ENCODE measurements around the gene MAEA.
A peak's percentile ranks its signal among the peaks of the same experiment; 100 is the strongest.

The MAEA gene

GRCh38 chr4:1274871-1275270 is 14.8 kb upstream of the MAEA start:
- no peak overlapping the region for H3K4ac ChIP-seq (ENCODE audit: low read length)
- no peak overlapping the region for H3K18ac ChIP-seq (ENCODE audit: low read length)
- H3K27ac ChIP-seq (replicated peaks; ENCODE audit: low read length), result no peak overlapping the region
- DNase-seq (ENCODE audit: low spot score), result no peak
- no peak overlapping the region for H3K23ac ChIP-seq (ENCODE audit: low read depth, low read length, poor library complexity)
- H3K27me3 ChIP-seq (ENCODE audit: control insufficient read depth in 3 of 3, insufficient read depth in 3 of 3, low read depth in 1 of 3, low read length in 3 of 3), result no peaks in the 10 kb centered on the region
- peaks cover 0 to 2% of the 10 kb centered on the region in 2 donors for H3K36me3 ChIP-seq (replicated peaks in 1 of 2; ENCODE audit: control insufficient read depth in 2 of 2, insufficient read depth in 2 of 2, low read length in 2 of 2)
- no peaks in the 10 kb centered on the region for H3K4me1 ChIP-seq (ENCODE audit: control insufficient read depth in 2 of 2, insufficient read depth in 1 of 2, low read depth in 1 of 2, low read length in 2 of 2)
- no peak overlapping the region for H2BK120ac ChIP-seq (ENCODE audit: low read depth, low read length)
- no peak overlapping the region for H2AFZ ChIP-seq (ENCODE audit: low read length)
- whole genome bisulfite sequencing, 2 donors (ENCODE audit: extremely low coverage in 2 of 2, insufficient read length in 2 of 2, insufficient replicate concordance in 1 of 2), result no CpG with 5 or more reads among the region's 9 CpGs
- H4K91ac ChIP-seq (ENCODE audit: low read depth, low read length, poor library complexity), result no peak overlapping the region
- H3K4me2 ChIP-seq (ENCODE audit: insufficient read depth, low read length, poor library complexity, severe bottlenecking), result no peak overlapping the region
- no peak overlapping the region for H2AK5ac ChIP-seq (ENCODE audit: low read depth, low read length)
- no peak overlapping the region for H4K8ac ChIP-seq (ENCODE audit: low read depth, low read length)
- no peak overlapping the region for H2BK12ac ChIP-seq (ENCODE audit: low read length)
- no peak overlapping the region for H3K9ac ChIP-seq (ENCODE audit: low read depth, low read length, poor library complexity)
- no peaks in the 10 kb centered on the region for H3K79me1 ChIP-seq (ENCODE audit: low read depth, low read length)
- H2BK5ac ChIP-seq (ENCODE audit: low read length), result no peak overlapping the region
- no peak overlapping the region for H3K4me3 ChIP-seq (ENCODE audit: low read length in 2 of 2)
- H3K14ac ChIP-seq (ENCODE audit: low read length), result no peak overlapping the region
- H3K9me3 ChIP-seq (replicated peaks in 1 of 2; ENCODE audit: control insufficient read depth in 2 of 2, insufficient read depth in 1 of 2, low read depth in 1 of 2, low read length in 2 of 2), result peaks cover 0 to 6% of the 10 kb centered on the region in 2 donors
- H2BK15ac ChIP-seq (ENCODE audit: low read length), result no peak overlapping the region

- peaks cover 0 to 6% of the 10 kb centered on the region in 2 donors for H3K9me3 ChIP-seq (replicated peaks in 1 of 2; ENCODE audit: control insufficient read depth in 2 of 2, insufficient read depth in 1 of 2, low read depth in 1 of 2, low read length in 2 of 2)
- no peak for DNase-seq (ENCODE audit: low spot score)
- H3K79me1 ChIP-seq (ENCODE audit: low read depth, low read length), result no peaks in the 10 kb centered on the region
- H3K36me3 ChIP-seq (replicated peaks in 1 of 2; ENCODE audit: control insufficient read depth in 2 of 2, insufficient read depth in 2 of 2, low read length in 2 of 2), result peaks cover 0 to 2% of the 10 kb centered on the region in 2 donors
- no peak overlapping the region for H3K4ac ChIP-seq (ENCODE audit: low read length)
- H3K9ac ChIP-seq (ENCODE audit: low read depth, low read length, poor library complexity), result no peak overlapping the region
- no peak overlapping the region for H2AK5ac ChIP-seq (ENCODE audit: low read depth, low read length)
- no peak overlapping the region for H2BK120ac ChIP-seq (ENCODE audit: low read depth, low read length)
- no peak overlapping the region for H3K23ac ChIP-seq (ENCODE audit: low read depth, low read length, poor library complexity)
- no peaks in the 10 kb centered on the region for H3K4me1 ChIP-seq (ENCODE audit: control insufficient read depth in 2 of 2, insufficient read depth in 1 of 2, low read depth in 1 of 2, low read length in 2 of 2)
- no peak overlapping the region for H2BK15ac ChIP-seq (ENCODE audit: low read length)
- no peak overlapping the region for H2AFZ ChIP-seq (ENCODE audit: low read length)
- no peak overlapping the region for H2BK12ac ChIP-seq (ENCODE audit: low read length)
- WGBS, 2 donors (ENCODE audit: extremely low coverage in 2 of 2, insufficient read length in 2 of 2, insufficient replicate concordance in 1 of 2), result no CpG with 5 or more reads among the region's 2 CpGs
- no peak overlapping the region for H3K18ac ChIP-seq (ENCODE audit: low read length)
- no peak overlapping the region for H3K4me2 ChIP-seq (ENCODE audit: insufficient read depth, low read length, poor library complexity, severe bottlenecking)
- H2BK5ac ChIP-seq (ENCODE audit: low read length), result no peak overlapping the region
- no peaks in the 10 kb centered on the region for H3K27me3 ChIP-seq (ENCODE audit: control insufficient read depth in 3 of 3, insufficient read depth in 3 of 3, low read depth in 1 of 3, low read length in 3 of 3)
- H4K8ac ChIP-seq (ENCODE audit: low read depth, low read length), result no peak overlapping the region
- H3K14ac ChIP-seq (ENCODE audit: low read length), result no peak overlapping the region
- no peak overlapping the region for H3K27ac ChIP-seq (replicated peaks; ENCODE audit: low read length)
- no peak overlapping the region for H3K4me3 ChIP-seq (ENCODE audit: low read length in 2 of 2)
- no peak overlapping the region for H4K91ac ChIP-seq (ENCODE audit: low read depth, low read length, poor library complexity)
Observed at GRCh38 chr4:1276984-1277383, 12.7 kb upstream of the MAEA start.

GRCh38 chr4:1277667-1278665 is 11.7 kb upstream of the MAEA start:
- no peak overlapping the region for H2AFZ ChIP-seq (ENCODE audit: low read length)
- H3K4me2 ChIP-seq (ENCODE audit: insufficient read depth, low read length, poor library complexity, severe bottlenecking), result no peak overlapping the region
- DNase-seq (ENCODE audit: low spot score), result no peak
- WGBS, 2 donors (ENCODE audit: extremely low coverage in 2 of 2, insufficient read length in 2 of 2, insufficient replicate concordance in 1 of 2), result no CpG with 5 or more reads among the region's 15 CpGs
- no peak overlapping the region for H2BK120ac ChIP-seq (ENCODE audit: low read depth, low read length)
- H3K4me1 ChIP-seq (ENCODE audit: control insufficient read depth in 2 of 2, insufficient read depth in 1 of 2, low read depth in 1 of 2, low read length in 2 of 2), result no peaks in the 10 kb centered on the region
- no peak overlapping the region for H3K14ac ChIP-seq (ENCODE audit: low read length)
- H3K18ac ChIP-seq (ENCODE audit: low read length), result no peak overlapping the region
- no peak overlapping the region for H4K8ac ChIP-seq (ENCODE audit: low read depth, low read length)
- H2BK12ac ChIP-seq (ENCODE audit: low read length), result no peak overlapping the region
- no peaks in the 10 kb centered on the region for H3K79me1 ChIP-seq (ENCODE audit: low read depth, low read length)
- H3K27me3 ChIP-seq (ENCODE audit: control insufficient read depth in 3 of 3, insufficient read depth in 3 of 3, low read depth in 1 of 3, low read length in 3 of 3), result no peaks in the 10 kb centered on the region
- no peak overlapping the region for H3K4me3 ChIP-seq (ENCODE audit: low read length in 2 of 2)
- H3K9ac ChIP-seq (ENCODE audit: low read depth, low read length, poor library complexity), result no peak overlapping the region
- no peak overlapping the region for H2BK15ac ChIP-seq (ENCODE audit: low read length)
- no peak overlapping the region for H2AK5ac ChIP-seq (ENCODE audit: low read depth, low read length)
- peaks cover 0 to 8% of the 10 kb centered on the region in 2 donors for H3K9me3 ChIP-seq (replicated peaks in 1 of 2; ENCODE audit: control insufficient read depth in 2 of 2, insufficient read depth in 1 of 2, low read depth in 1 of 2, low read length in 2 of 2)
- no peak overlapping the region for H4K91ac ChIP-seq (ENCODE audit: low read depth, low read length, poor library complexity)
- peaks cover 0 to 2% of the 10 kb centered on the region in 2 donors for H3K36me3 ChIP-seq (replicated peaks in 1 of 2; ENCODE audit: control insufficient read depth in 2 of 2, insufficient read depth in 2 of 2, low read length in 2 of 2)
- no peak overlapping the region for H3K23ac ChIP-seq (ENCODE audit: low read depth, low read length, poor library complexity)
- H3K27ac ChIP-seq (replicated peaks; ENCODE audit: low read length), result no peak overlapping the region
- no peak overlapping the region for H3K4ac ChIP-seq (ENCODE audit: low read length)
- H2BK5ac ChIP-seq (ENCODE audit: low read length), result no peak overlapping the region

GRCh38 chr4:1279253-1279652 is 10.4 kb upstream of the MAEA start:
- H2AK5ac ChIP-seq (ENCODE audit: low read depth, low read length), result no peak overlapping the region
- H2BK15ac ChIP-seq (ENCODE audit: low read length), result no peak overlapping the region
- H3K18ac ChIP-seq (ENCODE audit: low read length), result no peak overlapping the region
- H3K23ac ChIP-seq (ENCODE audit: low read depth, low read length, poor library complexity), result no peak overlapping the region
- H4K91ac ChIP-seq (ENCODE audit: low read depth, low read length, poor library complexity), result no peak overlapping the region
- H4K8ac ChIP-seq (ENCODE audit: low read depth, low read length), result peak overlapping the region; percentile 82
- no peaks in the 10 kb centered on the region for H3K4me1 ChIP-seq (ENCODE audit: control insufficient read depth in 2 of 2, insufficient read depth in 1 of 2, low read depth in 1 of 2, low read length in 2 of 2)
- no peaks in the 10 kb centered on the region for H3K27me3 ChIP-seq (ENCODE audit: control insufficient read depth in 3 of 3, insufficient read depth in 3 of 3, low read depth in 1 of 3, low read length in 3 of 3)
- DNase-seq (ENCODE audit: low spot score), result no peak
- no peak overlapping the region for H3K4me2 ChIP-seq (ENCODE audit: insufficient read depth, low read length, poor library complexity, severe bottlenecking)
- H3K36me3 ChIP-seq (replicated peaks in 1 of 2; ENCODE audit: control insufficient read depth in 2 of 2, insufficient read depth in 2 of 2, low read length in 2 of 2), result peaks cover 0 to 2% of the 10 kb centered on the region in 2 donors
- no peak overlapping the region for H3K27ac ChIP-seq (replicated peaks; ENCODE audit: low read length)
- WGBS, 2 donors (ENCODE audit: extremely low coverage in 2 of 2, insufficient read length in 2 of 2, insufficient replicate concordance in 1 of 2), result no CpG with 5 or more reads among the region's 10 CpGs
- peaks cover 0 to 8% of the 10 kb centered on the region in 2 donors for H3K9me3 ChIP-seq (replicated peaks in 1 of 2; ENCODE audit: control insufficient read depth in 2 of 2, insufficient read depth in 1 of 2, low read depth in 1 of 2, low read length in 2 of 2)
- H3K79me1 ChIP-seq (ENCODE audit: low read depth, low read length), result no peaks in the 10 kb centered on the region
- H3K4me3 ChIP-seq (ENCODE audit: low read length in 2 of 2), result no peak overlapping the region
- H3K9ac ChIP-seq (ENCODE audit: low read depth, low read length, poor library complexity), result no peak overlapping the region
- H3K4ac ChIP-seq (ENCODE audit: low read length), result no peak overlapping the region
- no peak overlapping the region for H2BK12ac ChIP-seq (ENCODE audit: low read length)
- no peak overlapping the region for H2AFZ ChIP-seq (ENCODE audit: low read length)
- no peak overlapping the region for H3K14ac ChIP-seq (ENCODE audit: low read length)
- no peak overlapping the region for H2BK120ac ChIP-seq (ENCODE audit: low read depth, low read length)
- no peak overlapping the region for H2BK5ac ChIP-seq (ENCODE audit: low read length)
